IPS-18a (cell line): Measurements from ENCODE around the gene TEAD1.

Experiments
- H3K27ac ChIP-seq: one replicate; pipeline ENCODE4 v1.5.1; 2013; ENCODE audit warnings: low read length
- H3K27me3 ChIP-seq: one replicate; pipeline ENCODE4 v1.6.1; 2013; ENCODE audit warnings: mild to moderate bottlenecking, low read length; ENCODE audit not compliant: control insufficient read depth, insufficient read depth
- H3K36me3 ChIP-seq: one replicate; pipeline ENCODE4 v1.6.1; 2013; ENCODE audit warnings: low read depth, low read length; ENCODE audit not compliant: control insufficient read depth
- H3K4me1 ChIP-seq: one replicate; pipeline ENCODE4 v1.6.1; 2013; ENCODE audit warnings: low read depth, low read length; ENCODE audit not compliant: control insufficient read depth
- H3K4me3 ChIP-seq: one replicate; pipeline ENCODE4 v1.5.1; 2013; ENCODE audit warnings: low read length
- H3K9ac ChIP-seq: one replicate; pipeline ENCODE4 v1.6.1; 2013; ENCODE audit warnings: mild to moderate bottlenecking, low read length, moderate library complexity
- H3K9me3 ChIP-seq: one replicate; pipeline ENCODE4 v1.6.1; 2013; ENCODE audit warnings: low read depth, low read length; ENCODE audit not compliant: control insufficient read depth

Gene TEAD1

DNA sequence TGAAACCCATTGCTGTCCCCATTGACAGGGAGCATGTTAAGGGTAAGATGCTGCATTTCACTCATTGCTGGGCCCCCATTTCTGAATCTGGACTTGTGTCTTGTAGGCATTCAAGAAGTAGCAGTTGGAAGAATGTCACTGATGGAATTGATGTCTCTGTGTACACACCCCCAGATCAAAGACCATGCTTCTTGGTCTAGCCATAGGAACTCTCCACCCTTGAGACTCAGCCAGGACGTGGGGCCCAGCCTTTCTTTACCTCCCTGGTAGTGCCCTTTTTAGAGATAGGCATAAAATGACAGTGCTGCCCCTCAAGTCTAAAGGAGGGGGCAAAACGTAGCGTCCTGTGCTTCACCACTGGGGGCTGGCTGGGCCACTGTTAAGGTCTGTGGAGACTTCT is 135.1 kb downstream of the TEAD1 start:
- no peak overlapping the region for H3K27ac ChIP-seq
- H3K27me3 ChIP-seq, result no peaks in the 10 kb centered on the region

DNA sequence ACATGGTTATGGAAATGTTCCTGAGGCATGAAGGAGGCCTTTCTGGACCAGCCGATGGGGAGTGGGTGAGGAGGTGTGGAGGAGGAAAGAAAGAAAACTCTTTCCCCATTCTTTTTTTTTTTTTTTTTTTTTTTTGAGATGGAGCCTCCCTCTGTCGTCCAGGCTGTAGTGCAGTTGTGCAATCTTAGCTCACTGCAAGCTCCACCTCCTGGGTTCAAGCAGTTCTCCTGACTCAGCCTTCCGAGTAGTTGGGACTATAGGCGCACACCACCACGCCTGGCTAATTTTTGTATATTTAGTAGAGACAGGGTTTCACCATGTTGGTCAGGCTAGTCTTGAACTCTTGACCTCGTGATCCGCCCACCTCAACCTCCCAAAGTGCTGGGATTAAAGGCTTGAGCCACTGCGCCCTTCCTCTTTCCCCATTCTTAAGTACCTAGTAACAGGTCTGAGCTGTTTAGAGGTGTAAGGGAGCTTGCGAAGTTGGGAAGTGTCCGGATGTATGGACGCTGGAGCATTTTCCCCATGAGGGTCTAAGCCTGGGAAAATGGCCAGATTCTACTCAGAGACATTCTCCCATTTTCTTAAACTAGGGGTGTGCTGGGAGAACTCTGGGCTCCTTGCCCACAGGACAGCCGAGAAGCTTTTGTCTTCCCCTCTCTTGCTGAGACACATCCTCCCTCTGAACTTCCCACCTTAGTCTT is 135.8 kb downstream of the TEAD1 start:
- Histone ChIP-seq H3K27me3 (no peaks in the 10 kb centered on the region), H3K36me3 (no peaks in the 10 kb centered on the region), H3K4me3 (no peak overlapping the region), H3K9ac (no peak overlapping the region), H3K4me1 (peaks cover 34% of the 10 kb centered on the region), H3K27ac (no peak overlapping the region), H3K9me3 (no peaks in the 10 kb centered on the region)

More for the DNA sequence above, 135.1 kb downstream of the TEAD1 start:
- Histone ChIP-seq H3K4me1 (peaks cover 30% of the 10 kb centered on the region), H3K36me3 (no peaks in the 10 kb centered on the region), H3K4me3 (no peak overlapping the region), H3K9ac (no peak overlapping the region), H3K9me3 (no peaks in the 10 kb centered on the region)

- H3K27me3 ChIP-seq, result no peaks in the 10 kb centered on the region
- no peaks in the 10 kb centered on the region for H3K9me3 ChIP-seq
- no peak overlapping the region for H3K27ac ChIP-seq
- no peak overlapping the region for H3K9ac ChIP-seq
- no peaks in the 10 kb centered on the region for H3K36me3 ChIP-seq
- peaks cover 34% of the 10 kb centered on the region for H3K4me1 ChIP-seq
- H3K4me3 ChIP-seq, result no peak overlapping the region
These were observed 136.3 kb downstream of the TEAD1 start for GRCh38 chr11:12810568-12810894.

DNA sequence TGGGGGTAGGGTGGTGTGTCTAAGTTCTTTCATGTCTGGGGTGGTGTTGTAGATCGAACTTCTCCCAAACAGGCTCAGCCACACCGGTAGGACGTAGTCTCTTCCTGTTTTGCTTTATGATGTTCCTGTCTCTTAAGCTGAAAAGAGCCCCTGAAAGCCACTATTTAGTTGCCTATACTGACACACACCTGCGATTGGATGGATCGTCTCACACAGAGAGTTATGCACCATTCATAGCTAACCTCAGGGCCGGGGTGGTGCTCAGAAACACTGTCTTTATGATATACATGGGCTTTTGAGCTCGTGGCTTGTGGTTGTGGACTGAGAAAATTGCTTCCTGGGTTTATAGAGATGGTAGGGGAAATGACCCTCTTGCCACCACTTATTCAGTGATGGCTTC is 137.6 kb downstream of the TEAD1 start:
- Histone ChIP-seq H3K9me3 (no peaks in the 10 kb centered on the region), H3K36me3 (no peaks in the 10 kb centered on the region), H3K4me3 (no peak overlapping the region), H3K27me3 (no peaks in the 10 kb centered on the region), H3K27ac (no peak overlapping the region), H3K4me1 (peaks cover 42% of the 10 kb centered on the region), H3K9ac (no peak overlapping the region)

GRCh38 chr11:12812849-12813248 is 138.6 kb downstream of the TEAD1 start:
- Histone ChIP-seq H3K27ac (no peak overlapping the region), H3K27me3 (no peaks in the 10 kb centered on the region), H3K9me3 (no peaks in the 10 kb centered on the region), H3K9ac (no peak overlapping the region), H3K36me3 (no peaks in the 10 kb centered on the region), H3K4me3 (no peak overlapping the region), H3K4me1 (peaks cover 36% of the 10 kb centered on the region)

DNA sequence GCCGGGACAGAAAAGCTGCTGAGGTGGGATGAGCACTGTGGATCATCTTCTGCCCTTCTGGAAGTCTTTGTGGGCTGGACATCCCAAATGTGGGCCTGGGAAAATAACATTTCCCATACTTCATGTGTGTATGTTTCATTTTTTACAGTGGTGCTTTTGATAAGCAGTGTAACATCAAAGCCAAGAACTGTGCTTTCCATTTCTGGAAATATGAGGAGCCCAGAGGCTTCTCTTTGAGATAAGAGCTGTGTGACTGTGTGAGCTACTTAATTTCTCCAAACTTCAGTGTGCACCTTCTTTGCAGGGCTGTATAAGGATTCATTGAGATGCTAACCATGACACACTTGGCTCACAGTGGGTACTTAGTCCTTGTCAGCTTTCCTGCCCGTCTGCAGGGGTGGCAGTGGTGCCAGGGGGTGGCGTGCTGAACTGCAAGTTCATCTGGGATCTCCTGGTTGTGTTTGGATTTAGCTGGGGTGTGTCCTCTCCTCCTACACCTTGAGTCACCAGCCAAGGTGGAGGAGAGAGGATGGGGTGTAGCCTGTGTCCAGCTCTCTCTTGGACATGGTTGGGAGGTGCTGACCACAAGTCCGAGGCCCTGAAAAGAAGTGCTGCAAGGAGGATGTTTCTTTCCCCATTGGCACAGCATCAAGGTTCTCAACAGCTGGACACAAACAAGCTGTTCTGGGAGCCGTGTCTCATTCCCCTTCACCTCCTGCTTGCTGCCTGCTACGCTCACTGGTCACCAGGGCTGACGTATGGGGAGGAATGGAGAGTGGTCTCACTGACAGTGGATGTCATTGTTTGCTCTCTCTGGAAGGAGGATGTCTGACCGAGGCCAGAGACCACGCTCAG is 139.4 kb downstream of the TEAD1 start:
- Histone ChIP-seq H3K4me3 (no peak overlapping the region), H3K9ac (no peak overlapping the region)

GRCh38 chr11:12815129-12815480 is 140.9 kb downstream of the TEAD1 start:
- no peak overlapping the region for H3K9ac ChIP-seq
- H3K9me3 ChIP-seq, result no peaks in the 10 kb centered on the region
- H3K4me1 ChIP-seq, result peaks cover 27% of the 10 kb centered on the region
- no peak overlapping the region for H3K27ac ChIP-seq
- no peaks in the 10 kb centered on the region for H3K27me3 ChIP-seq
- no peaks in the 10 kb centered on the region for H3K36me3 ChIP-seq
- no peak overlapping the region for H3K4me3 ChIP-seq

More for the DNA sequence above, 139.4 kb downstream of the TEAD1 start:
- Histone ChIP-seq H3K9me3 (no peaks in the 10 kb centered on the region), H3K4me1 (peaks cover 32% of the 10 kb centered on the region), H3K27me3 (no peaks in the 10 kb centered on the region), H3K27ac (no peak overlapping the region), H3K36me3 (no peaks in the 10 kb centered on the region)

- no peak overlapping the region for H3K27ac ChIP-seq
- no peak overlapping the region for H3K4me3 ChIP-seq
- no peaks in the 10 kb centered on the region for H3K27me3 ChIP-seq
- H3K4me1 ChIP-seq, result peaks cover 24% of the 10 kb centered on the region
- H3K9ac ChIP-seq, result no peak overlapping the region
- no peaks in the 10 kb centered on the region for H3K9me3 ChIP-seq
- no peaks in the 10 kb centered on the region for H3K36me3 ChIP-seq
These were observed 141.8 kb downstream of the TEAD1 start for GRCh38 chr11:12815931-12816494.

- Histone ChIP-seq H3K27ac (no peak overlapping the region), H3K4me3 (no peak overlapping the region), H3K36me3 (no peaks in the 10 kb centered on the region), H3K27me3 (no peaks in the 10 kb centered on the region), H3K4me1 (peaks cover 29% of the 10 kb centered on the region), H3K9me3 (no peaks in the 10 kb centered on the region), H3K9ac (no peak overlapping the region)
These were observed 143.6 kb downstream of the TEAD1 start for GRCh38 chr11:12817681-12818332.

- Histone ChIP-seq H3K4me3 (no peak overlapping the region), H3K9ac (no peak overlapping the region), H3K9me3 (no peaks in the 10 kb centered on the region), H3K36me3 (no peaks in the 10 kb centered on the region), H3K27ac (no peak overlapping the region), H3K4me1 (peaks cover 29% of the 10 kb centered on the region), H3K27me3 (no peaks in the 10 kb centered on the region)
These were observed 144.3 kb downstream of the TEAD1 start for GRCh38 chr11:12818333-12819015.

GRCh38 chr11:12822392-12823022 is 148.3 kb downstream of the TEAD1 start:
- H3K4me1 ChIP-seq, result peaks cover 30% of the 10 kb centered on the region
- H3K9me3 ChIP-seq, result peaks cover 3% of the 10 kb centered on the region
- H3K36me3 ChIP-seq, result no peaks in the 10 kb centered on the region
- no peak overlapping the region for H3K9ac ChIP-seq
- no peaks in the 10 kb centered on the region for H3K27me3 ChIP-seq
- no peak overlapping the region for H3K27ac ChIP-seq
- H3K4me3 ChIP-seq, result no peak overlapping the region
